ENCODE measurements around the gene DMD.
"Not testable (repeated sequence)": the region's sequence is repeated elsewhere in the genome, so short reads cannot be mapped to it uniquely, and the experiment has no call there.

DMD gene

DNA sequence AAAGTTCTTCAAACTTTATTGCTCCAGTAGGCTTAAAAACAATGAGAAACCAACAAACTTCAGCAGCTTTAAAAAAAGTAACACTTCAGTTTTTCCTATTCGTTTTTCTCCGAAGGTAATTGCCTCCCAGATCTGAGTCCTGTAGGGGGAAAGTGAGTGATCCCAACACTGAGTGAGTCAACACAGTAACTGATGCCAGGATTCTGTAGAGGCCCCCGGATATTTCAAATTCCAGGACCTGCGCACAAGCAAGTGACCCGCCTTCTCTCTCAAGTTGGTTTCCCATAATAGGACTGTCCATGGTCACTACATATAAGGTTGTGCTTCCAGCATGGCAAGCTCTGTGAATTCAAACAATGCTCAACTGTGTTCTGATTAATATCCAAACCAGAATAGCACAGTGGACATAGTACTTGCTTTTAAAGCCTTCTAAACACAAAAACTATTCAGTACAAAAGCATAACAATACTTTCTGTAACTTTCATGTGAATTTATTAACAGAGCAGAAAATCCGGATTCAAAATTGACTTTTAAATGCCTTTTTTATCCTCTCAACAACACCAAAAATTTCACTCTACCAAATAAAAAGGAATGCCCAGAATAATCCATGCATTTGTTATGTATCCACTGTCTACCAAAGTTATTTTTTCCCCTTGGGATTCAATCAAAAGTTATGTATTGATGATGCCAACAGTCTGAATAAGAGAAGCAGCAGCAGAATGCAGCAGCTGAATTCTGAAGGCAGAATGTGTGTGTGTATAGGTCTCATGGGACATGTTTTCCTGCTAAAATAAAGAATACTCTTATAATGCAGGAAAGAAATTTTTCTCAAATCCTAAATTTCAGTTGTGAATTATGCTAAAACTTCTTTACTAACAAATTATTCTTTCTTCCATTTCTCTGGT, at the start of gene DMD:
Gene DMD (minus strand): TSS at position 194 of the 905 bp plus-strand sequence. CDS start 237 bp downstream, outside the sequence.
- peak in 34 of 56 donors; percentile 0 to 47 (median 6) for DNase-seq

DNA sequence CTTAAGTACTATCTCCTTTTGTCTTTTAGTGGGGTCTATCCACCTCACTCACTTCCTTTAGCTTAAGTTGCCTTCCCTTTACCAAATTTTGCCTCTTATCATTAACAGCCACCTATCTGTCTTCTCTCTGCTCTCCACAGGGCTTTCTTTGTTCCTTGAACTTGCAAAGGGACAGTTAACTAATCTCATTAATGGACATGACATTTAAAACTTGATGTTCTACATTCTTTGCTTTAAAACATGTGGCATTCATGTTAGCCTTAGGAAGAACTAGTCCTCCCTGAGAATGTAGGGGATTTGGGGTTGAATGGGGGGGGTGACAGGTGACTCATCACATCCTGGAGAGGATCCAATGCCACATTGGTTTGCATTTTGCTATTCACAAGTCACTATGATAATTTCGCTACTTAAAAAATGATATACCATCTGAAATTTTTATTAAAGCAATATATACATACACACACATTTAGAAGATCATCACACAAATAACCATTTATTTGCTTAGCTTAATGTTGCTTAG, 41.0 kb upstream of the DMD start:
- no peak for DNase-seq

DNA sequence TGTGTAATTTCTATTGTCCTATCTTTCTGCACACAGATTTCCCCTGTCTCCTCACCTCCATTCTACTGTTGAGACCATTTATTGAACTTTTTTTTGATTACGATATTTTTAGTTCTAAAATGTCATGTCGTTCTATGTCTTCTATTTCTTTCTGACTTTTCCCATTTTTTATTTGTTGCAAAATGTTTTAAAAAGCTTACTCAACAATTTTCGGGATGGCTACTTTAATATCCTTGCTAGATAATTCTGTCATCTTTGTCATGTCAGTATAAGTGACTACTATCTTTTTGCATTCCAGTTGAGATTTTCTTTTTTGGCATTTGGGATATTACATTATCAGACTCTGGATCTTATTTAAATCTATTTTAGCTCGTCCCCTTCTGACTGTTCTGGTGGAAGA, 7.5 kb upstream of the DMD start:
- no peak for DNase-seq

DNA sequence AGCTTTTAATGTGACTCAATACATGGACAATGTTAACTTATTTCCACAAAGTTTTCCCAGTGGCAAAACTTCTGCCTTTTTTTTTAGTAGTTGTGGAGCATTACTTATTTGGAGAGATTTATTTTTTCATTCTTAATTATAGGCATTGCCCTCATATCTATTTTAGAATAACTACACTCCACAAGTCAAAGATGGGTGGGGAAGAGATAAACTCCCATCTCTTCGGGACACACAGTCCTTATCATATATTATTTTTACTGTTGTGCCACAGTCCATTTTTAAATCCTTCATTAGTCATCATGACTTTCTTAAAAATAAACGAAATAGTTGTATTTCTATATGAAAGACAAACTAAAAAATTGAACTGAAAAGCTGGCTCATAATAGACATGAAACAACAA, 1.2 kb downstream of the DMD start:
- no peak for DNase-seq

DNA sequence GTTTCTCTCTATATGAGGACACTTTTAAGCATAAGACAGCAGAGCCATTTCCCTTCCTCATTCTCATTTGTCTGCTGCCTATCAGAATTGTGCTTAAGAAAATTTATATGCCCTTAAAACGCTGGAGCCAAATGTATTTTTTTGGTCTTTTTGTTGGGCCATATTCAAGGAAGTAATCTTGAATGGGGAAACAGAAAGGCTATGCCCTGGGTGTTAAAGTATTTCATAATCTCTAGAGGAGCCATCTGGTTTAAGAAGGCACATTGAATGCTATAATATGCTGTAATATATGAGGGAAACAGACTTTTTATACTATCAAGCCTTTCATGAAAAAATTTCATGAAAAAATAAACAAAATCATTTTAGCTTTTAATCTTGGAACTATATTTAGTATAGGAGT, 4.3 kb downstream of the DMD start:
- no peak for DNase-seq

DNA sequence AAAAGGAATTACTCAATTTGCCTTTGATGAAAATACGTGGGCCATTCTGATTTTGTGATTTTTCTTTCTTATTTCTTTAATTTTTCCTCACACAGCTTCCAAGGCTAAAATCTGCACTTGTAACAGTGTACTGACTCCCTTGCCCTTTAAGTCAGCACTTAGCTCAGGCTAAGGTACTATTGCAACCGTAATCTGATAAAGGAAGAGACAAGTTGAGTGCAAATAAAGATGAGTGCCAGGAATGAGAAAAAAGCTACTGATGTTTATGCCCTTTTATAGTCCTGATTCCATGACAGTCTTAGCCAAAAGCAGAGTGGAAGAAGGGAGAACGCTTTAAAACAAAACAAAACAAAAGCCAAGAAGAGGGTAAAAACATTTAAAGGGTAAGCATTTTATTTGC, 6.0 kb downstream of the DMD start:
- DNase-seq = no peak

DNA sequence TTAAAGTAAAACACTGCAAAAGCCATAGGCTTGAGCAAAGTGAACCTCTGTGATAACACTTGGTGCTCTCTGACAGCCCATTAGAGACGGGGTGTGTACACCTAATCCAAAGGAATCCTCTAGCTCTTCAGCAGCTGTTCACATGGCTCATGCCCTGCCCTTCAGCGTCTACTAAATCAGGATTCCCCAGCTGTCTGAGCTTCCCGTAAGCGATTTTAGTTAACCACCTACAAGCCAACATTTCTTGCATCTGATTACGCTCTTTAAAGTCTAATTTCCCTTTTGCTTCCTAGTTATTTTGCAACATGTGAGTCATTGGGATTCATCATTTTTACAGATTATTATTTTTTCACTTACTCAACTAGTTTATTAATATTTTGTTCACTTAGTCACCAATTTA, 6.5 kb downstream of the DMD start:
- DNase-seq = peak in 1 of 56 donors; percentile 0

DNA sequence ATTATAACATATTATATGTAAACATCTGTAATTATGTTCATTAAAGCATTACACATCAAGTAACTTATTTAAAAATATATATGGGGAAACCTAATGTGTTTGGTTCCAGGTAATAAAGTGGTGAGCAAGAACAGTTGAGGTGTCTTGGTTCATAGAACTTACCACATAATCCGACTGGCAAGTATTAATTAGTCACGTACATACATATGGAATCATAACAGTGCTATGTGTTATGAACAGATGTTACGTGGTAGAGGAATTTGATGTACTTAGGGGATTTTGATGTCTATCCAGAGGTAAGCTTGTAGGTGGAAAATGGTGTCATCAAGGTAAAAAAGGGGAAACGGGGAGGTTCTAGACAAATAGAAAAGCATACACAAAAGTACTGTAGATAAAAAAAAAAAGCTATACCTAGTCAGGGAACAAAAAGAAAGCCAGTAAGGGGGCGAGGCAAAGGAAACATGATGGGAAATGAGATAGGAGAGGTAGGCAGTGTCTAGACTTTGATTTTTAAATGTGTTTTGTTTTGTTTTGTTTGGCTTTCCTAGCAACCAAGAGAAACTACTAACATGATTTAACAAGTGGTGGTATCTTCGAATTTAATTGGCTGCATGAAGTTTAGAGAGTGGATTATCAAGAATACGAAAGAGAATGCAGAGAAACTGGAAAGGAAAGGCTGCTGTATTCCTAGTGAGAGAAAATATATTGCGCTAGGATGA, 12.6 kb downstream of the DMD start:
- DNase-seq = no peak

DNA sequence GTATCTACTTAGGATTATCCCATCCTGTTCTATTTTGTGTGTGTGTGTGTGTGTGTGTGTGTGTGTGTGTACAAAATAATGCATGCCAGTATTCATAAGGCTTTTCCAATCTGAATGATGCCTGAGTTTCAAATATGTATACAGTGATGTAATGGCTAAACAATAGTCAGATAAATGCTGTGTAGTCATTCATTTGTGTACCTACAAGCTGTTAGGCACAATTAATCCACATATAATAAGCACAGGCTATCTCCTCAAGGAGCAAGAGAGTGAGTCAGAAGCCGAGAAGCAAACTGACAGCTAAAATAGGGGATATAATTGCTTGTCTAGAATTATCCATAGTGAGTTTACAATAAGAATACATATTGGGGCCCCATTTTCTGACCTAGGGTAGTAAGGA, 15.7 kb downstream of the DMD start:
- no peak for DNase-seq

DNA sequence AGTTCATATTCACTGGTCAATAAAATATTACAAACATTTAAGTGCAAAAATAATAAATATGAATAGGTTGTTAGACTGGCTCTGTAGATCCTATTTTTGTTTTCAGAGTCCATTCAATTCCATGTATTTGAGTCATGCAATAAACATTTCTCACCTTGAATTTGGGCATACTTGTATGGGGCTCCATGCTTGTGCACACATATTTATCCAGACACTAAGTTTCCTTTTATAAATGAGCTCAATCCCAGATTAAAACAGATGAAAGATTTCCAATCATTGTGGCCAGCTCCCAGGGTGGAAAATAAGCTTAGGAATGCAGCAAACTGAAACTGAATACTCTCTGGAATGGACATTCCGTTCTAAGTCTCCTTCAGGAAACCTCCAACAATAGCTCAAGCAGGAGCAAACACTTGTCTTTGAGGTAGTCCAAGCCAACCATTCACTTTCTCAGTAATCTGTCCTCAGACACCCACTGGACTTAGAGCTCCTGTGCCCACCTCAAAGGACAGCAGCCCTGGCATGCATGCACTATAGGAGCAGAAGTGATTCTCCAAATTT, 16.4 kb downstream of the DMD start:
- DNase-seq = no peak

DNA sequence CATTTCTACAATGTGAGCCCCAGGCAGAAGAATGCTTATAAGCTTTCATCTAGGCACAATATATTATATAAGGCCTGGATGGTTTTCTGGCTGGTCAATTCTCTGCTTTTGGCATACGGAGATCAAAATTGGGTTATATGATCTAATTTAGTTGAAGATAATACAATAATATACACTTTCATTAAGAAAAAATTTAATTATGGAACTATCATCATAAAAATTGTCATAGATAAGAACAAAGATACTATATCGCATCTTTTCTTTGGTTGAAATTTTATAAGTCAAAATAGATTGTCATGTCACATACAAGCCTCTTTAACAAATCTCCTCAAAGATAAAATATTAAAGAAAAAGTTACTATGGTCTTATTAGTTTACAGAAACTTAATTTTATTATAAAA, 17.1 kb downstream of the DMD start:
- DNase-seq = no peak

DNA sequence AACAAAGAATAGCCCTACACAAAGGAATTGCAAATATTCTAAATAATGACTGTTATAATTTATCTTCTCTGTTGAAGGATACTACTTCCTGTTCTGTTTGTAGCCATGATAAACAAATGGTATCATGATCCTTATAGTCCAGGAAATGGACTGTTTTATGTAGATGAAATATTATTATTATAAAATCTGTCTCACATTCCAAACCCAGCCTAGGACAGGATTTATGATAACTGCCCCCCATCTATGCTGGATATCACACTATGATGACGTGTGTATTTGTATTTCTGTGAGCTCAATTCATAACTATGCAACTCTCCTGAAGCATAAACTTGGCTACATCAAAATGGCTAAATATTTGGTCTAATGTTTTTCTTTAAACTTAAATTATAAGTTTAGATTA, 21.3 kb downstream of the DMD start:
- DNase-seq = no peak

DNA sequence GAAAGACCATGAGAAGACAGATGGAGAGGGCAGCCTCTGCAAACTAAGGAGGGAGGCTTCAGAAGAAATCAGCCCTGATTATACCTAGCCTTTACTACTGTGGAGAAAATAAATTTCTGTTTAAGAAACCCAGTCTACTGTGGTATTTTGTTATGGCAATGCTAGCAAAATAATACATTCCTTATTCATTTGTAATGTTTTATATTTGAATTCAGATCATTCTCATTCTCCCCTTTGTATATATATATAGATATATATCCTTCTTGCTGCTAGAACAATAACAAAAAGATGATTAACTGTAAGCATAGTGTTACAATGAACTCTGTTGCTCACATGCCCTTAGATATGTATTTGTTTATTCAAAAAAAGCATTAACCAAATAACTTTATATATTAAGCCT, 22.5 kb downstream of the DMD start:
- no peak for DNase-seq

DNA sequence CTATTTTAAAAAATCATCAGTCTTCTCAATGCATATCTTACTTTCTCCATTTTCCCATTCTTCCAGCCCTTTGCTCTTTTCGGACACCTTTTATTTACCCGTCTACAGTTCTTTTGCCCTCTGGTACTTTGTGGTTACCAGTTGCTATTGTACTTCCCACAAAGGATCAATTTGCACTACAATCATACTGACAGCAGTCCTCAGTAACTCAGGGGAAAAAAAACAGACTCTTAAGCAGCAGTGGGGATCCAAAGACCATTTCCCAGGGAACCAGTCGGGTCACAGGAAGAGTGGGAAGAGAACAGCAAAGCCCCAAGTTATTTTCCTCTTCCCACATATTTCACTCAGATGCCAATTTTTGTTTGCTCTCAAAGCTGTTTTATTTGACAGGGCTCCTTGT, 23.1 kb downstream of the DMD start:
- no peak for DNase-seq

DNA sequence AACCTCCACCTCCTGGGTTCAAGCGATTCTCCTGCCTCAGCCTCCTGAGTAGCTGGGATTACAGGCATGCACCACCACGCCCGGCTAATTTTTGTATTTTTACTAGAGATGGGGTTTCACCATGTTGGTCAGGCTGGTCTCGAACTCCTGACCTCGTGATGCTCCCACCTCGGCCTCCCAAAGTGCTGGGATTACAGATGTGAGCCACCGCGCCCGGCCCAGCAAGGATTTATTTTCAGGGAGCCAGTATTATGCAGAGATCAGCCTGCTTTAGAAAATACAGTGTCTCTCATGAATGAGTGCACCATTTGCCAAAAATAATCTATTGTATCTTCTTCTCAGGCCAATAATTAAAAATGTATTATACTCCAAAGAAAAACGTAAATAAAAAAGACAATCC, 26.5 kb downstream of the DMD start:
- DNase-seq = not testable (repeated sequence)

DNA sequence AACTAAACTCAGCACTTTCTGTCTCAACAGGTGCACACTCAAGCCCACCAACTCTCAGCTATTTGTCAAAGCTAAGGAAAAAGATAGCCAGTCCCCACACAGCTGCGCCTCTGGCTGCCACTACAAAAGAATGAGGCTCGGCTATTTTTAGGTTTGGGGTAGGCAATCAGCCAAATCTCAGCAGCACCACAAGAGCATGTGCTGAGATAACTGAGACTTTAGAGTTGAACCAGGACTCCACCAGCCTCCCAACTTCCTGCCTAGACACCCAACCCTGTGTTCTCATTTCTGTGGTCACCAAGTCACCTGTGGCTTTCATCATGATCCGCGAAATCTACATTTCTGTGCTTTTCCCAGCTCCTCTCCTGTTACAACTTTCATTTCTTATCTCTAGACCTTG, 28.0 kb downstream of the DMD start:
- DNase-seq = peak in 33 of 56 donors; percentile 0 to 49 (median 2)

DNA sequence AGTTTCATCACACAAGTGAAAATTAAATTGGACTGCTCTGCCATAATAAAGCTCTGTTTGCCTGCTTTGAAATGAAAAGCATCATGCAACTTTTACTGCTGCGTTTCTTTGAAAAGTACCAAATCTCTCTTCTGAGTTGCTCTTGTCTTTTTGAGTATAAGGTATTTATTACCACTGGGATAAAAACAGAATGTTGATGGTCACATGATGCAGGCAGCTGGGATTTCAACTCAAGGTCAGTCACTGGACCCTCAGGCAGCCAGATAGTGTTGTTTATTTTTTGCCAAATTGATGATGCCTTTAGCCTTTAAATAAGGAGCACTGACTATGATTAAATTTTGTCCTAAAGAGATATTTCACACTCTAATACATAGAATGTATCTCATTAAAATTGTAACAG, 32.7 kb downstream of the DMD start:
- no peak for DNase-seq

DNA sequence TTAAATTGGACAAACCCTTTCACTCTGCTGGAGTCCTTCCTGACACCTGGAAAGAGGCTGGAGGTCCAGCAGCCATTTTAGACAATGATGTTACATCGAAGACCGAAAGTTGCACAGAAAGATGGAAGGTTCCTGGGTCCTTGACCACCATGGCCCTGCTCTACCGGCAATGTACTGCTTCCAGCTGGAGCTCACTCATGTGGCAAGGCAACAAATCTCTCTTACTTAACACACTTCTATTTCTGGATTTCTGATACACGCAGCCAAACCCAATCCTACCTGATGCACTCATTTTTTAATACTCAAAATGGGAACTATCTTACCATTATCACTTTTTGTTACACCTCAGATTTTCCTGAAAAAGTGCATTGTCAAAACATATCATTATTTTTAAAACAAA, 33.1 kb downstream of the DMD start:
- no peak for DNase-seq

DNA sequence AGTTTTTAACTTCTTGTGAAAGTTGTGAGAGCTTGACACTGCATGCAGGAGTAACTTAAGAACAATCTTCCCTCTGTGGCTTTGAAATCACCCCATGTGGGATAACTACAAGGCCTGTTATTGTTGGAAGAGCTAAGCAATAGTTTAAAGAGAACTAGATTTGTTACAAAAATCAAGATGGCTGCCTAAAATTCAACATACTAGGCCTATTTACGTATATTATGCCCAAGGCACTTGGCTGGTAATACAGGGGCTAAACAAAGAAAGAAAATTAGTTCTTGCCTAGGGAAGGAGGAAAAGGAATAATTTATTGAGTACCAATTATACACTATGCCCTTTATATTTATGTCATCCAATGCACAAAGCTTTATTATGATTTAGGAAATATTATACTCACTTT, 36.1 kb downstream of the DMD start:
- no peak for DNase-seq

DNA sequence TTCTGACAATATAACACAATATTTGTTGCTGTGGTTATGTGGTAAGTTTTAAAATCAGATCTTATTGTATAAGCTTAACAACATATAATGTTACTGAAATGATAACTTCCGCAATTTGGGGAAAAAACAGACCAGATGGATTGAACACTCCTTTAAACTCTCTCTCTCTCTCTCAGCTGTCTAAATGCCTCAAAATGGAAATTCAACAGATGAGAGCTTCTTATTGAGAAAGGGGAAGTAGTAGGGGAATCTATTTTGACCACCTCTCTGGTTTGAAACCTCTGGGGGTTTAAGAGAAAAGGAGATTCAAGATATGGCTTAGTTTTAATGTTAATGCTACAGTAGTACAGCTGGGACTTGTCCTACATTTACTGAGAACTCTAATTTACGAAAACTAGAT, 40.3 kb downstream of the DMD start:
- DNase-seq = no peak

DNA sequence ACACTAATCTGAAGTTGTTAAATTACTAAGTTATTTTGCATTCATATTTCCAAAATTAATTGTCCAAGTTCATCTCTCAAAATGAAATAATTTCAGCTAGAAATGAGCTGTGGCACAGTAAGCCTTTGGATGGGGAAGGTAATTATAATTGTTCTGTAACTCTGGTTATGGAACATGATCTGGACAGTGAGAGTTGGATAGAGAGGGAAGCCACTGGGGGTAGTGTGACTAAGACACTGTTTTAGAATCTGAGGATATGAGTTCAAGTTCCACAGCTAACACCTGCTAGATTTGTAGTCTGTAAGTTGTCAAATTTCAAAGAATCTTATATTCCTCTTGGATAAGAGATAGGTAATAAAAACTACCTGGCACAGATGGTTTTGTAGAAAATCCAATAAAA, 49.5 kb downstream of the DMD start:
- DNase-seq = no peak

DNA sequence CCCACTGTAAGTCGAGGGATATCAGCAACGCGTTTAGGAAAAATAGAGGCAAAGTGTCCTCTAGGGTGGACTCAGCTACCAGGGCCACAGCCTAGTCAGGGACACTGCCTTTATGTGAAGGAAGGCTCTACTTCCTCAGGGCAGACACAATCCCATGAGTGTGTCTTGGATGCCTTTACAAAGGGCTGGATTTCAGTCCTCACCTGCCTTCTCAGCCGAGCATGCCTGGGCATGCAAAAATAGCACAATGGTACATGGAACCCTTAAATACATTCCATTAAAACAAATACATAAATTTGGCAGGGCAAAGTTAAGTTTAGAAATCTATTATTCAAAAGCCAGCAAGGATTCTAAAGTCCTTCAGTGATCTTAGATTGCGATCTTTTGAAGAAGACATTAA, 51.1 kb downstream of the DMD start:
- DNase-seq = no peak

Data from amygdala (tissue), 56 donors.